Measurements from ENCODE around the gene RNF39.
"Not testable (repeated sequence)": the region's sequence is repeated elsewhere in the genome, so short reads cannot be mapped to it uniquely, and the experiment has no call there.

Gene RNF39

DNA sequence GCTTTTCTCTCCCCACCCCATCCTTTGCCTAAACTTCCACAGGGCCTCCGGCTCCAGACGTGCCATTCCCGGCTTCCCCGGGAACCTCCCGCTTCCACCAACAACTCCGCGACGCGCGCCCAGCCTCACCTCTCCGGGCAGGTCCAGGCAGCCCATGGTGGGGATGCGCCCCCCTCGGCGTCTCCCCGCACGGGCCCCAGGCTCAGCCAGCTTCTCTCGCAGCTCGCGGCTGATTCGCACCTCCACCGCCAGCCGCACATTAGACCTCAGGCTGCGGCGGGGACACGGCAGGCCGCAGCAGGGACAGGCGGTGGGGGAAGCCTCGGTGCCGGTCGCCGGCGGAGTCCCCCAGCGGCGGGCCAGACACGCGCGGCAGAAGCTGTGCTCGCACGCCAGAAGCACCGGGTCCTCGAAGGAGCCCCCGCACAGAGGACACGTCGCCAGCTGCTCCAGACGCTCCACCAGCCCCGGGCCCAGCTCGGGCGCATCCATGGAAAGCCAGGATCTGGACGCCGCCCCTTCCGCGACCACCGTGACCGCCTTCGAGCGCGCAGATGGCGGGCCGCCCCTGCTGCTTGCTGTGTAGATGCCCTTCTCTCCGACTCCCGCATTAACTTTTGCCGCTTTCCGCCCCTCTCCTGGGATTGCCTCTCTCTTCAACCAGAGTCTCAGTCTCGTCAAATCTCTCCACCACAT lies at the start of gene RNF39:
Gene RNF39, minus strand, starts transcription at position 676 of the 696 bp plus-strand sequence. Its CDS starts 184 bp downstream, at position 492.
- no peak for DNase-seq (ENCODE audit: low spot score)

GRCh38 chr6:30122515-30122914 lies 46.9 kb upstream of the RNF39 start:
- DNase-seq (ENCODE audit: low spot score): no peak

DNA sequence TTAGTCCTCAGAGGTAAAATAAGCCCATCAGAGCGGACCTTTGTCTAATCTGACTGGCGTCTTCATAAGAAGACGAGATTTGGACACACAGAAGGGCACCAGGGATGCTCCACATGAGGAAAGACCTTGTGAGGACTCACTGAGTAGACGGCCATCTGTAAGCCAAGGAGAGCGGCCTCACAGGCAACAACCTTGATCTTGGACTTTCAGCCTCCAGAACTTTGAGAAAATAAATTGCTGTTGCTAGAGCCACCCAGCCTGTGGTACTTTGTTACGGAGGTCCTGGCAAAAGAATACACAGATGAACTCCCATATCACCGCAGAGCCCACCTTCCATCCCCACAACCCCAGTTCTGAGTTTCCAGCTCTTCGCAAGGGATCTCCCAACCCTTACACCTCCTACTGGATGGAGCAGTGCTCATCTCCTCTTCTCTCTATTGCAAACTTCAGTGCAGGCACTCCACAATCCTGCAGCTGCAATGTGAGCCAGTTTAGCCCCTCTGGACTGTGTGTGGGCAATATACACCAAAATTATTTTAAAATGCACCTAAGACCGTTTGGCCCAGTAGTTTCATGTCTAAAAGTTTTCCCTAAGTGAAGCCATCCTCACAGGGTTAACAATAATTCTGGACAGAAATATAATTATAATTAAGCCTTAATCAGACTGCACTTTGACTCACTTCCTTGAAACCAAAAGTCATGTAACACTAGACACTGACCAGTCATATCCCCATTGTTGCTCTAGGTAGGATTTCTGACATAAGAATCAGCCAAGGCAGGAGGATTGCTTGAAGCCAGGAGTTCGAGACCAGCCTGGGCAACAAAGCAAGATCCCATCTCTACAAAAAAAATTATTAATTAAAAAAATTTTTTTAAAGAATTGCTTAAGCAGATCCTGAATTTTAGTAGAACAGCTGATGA lies 46.1 kb upstream of the RNF39 start:
- no peak for DNase-seq (ENCODE audit: low spot score)

GRCh38 chr6:30118691-30119090 lies 43.1 kb upstream of the RNF39 start:
- not testable (repeated sequence) for DNase-seq (ENCODE audit: low spot score)

DNA sequence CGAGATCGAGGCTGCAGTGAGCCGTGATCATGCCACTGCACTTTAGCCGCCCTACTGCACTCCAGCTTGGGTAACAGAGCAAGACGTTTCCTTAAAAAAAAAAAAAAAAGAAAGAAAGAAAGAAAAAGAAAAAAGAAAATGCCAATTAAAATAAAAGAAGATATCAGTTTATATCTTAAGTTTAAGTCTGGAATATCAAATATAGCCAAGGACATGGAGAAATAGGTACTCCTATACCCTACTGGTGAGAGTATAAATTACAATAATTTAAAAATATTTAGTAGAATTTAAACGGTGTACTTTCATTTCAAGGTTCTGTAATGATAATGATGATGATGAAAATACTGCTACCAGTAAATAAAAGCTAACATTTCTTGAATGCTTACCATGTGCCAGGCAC lies 41.2 kb upstream of the RNF39 start:
- DNase-seq (ENCODE audit: low spot score): no peak

DNA sequence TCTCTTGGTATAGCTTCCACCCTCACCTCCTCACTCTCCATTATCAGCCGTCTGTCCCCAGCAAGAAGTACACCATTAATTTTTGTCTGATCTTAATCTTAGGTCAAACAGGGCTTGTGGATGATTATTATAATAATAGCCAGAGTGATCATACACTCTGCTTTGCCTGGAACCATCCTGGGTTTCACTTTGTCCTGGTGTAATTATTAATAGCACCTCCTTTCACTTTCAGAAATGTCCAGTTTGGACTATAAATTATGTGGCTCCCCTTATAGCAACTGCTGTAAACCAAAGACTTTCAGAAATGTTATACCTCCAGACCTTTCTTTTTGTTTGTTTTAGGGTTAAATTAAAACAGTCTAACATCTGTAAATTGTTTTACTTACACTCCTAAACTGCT lies 38.3 kb upstream of the RNF39 start:
- DNase-seq (ENCODE audit: low spot score): no peak

DNA sequence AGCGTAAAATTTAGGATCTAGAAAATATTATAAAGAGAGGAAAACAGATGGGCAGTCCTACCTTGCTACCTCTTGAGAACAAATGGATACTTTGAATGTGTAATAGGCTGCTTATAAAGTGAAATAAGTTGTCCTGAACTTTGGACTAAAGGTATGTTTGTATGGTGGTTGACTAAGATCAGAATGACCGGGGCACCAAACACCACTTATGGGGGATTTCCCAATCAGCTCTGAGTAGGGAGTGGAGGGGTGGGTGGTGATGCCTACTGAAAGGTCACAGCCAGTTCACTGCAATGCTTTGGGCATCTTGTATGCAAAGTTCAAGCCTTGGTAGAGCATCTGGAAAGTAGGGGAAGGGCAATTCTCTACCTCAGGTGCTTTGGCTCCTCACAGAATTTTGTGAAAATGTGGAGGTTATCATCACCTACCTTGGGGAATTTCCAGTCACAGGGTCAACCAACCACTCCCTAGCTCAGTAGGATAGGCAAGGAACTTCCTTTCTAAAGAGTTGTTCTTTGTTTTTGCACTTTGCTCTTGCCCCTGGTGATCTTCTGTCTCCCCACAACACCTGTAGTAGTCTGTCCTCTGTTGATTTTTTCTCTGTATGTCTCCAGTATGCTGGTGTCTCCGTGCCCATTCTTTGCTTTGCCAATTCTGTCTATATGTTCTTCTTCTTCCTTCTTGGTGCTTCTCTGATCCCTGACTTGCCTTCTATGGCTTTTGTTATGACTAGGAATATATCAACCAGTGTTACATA lies 37.6 kb upstream of the RNF39 start, which contains the start of gene TRIM31:
Gene TRIM31, minus strand, starts transcription at position 88 of the 757 bp plus-strand sequence. CDS start 285 bp downstream, outside the sequence.
- no peak for DNase-seq (ENCODE audit: low spot score)

GRCh38 chr6:30112402-30112994 lies 36.9 kb upstream of the RNF39 start:
- DNase-seq (ENCODE audit: low spot score): no peak

- DNase-seq (ENCODE audit: low spot score): no peak
Observed at GRCh38 chr6:30111266-30111856, 35.8 kb upstream of the RNF39 start.

GRCh38 chr6:30104661-30105060 lies 29.1 kb upstream of the RNF39 start:
- DNase-seq (ENCODE audit: low spot score): no peak

DNA sequence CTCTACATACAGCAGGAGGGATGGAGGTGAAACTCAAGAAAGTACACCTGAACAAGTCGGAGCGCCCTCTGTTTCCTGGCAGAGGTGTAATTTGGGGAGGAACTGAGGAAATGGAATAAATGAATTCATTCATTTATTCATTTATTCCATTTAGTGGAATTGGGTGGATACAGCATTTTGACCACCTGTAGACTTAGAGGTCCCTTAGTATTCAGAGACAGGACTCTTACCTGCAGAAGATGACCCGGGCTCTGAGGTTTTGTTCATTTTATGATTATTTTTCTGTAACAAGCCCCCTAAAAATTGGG lies 28.3 kb upstream of the RNF39 start:
- no peak for DNase-seq (ENCODE audit: low spot score)

- peak; percentile 88 for DNase-seq (ENCODE audit: low spot score)
Observed at GRCh38 chr6:30102970-30103871, 27.7 kb upstream of the RNF39 start.

GRCh38 chr6:30102414-30102969 lies 26.9 kb upstream of the RNF39 start:
- no peak for DNase-seq (ENCODE audit: low spot score)

- peak; percentile 83 for DNase-seq (ENCODE audit: low spot score)
Observed at GRCh38 chr6:30101444-30102413, 26.2 kb upstream of the RNF39 start.

- DNase-seq (ENCODE audit: low spot score): peak; percentile 38
Observed at GRCh38 chr6:30100585-30101443, 25.2 kb upstream of the RNF39 start.

DNA sequence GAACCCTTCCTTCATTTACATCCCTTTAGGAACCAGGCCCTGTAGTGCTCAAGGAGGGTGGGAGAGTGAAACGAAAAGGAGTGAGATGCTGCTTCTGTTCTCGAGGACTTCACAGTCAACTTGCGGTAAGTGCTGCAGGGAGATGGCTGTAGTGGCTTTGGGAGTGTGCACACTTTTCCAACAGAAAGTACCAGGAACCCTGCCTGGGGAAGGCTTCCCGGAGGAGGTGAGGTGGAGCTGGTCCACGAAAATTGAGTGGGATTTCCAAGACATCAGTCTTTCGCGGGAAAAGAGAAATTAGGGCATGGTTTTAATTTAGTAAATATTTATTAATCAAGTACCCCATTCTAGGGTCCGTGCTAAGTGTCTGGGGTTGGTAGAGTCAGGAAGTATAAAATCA lies 24.6 kb upstream of the RNF39 start:
- no peak for DNase-seq (ENCODE audit: low spot score)

- DNase-seq (ENCODE audit: low spot score): no peak
Observed at GRCh38 chr6:30097902-30098768, 22.6 kb upstream of the RNF39 start.

Measured in germinal center (tissue), 1 donor.